ENCODE data around the gene NUAK2.
"Not testable (repeated sequence)": the region's sequence is repeated elsewhere in the genome, so short reads cannot be mapped to it uniquely, and the experiment has no call there.

The NUAK2 gene

GRCh38 chr1:205284420-205285144, 37.0 kb downstream of the NUAK2 start:
- Histone ChIP-seq H3K27me3 (ENCODE audit: control insufficient read depth, insufficient read depth, low read length) (no peaks in the 10 kb centered on the region), H3K36me3 (ENCODE audit: control insufficient read depth, insufficient read depth, low read length) (no peaks in the 10 kb centered on the region), H3K9me3 (ENCODE audit: control insufficient read depth, low read length) (no peaks in the 10 kb centered on the region), H3K4me2 (ENCODE audit: low read length) (no peak overlapping the region), H3K4me1 (no peaks in the 10 kb centered on the region), H2AFZ (peak overlapping the region; percentile 64), H3K4me3 (ENCODE audit: low read depth, low read length) (no peak overlapping the region), H3K27ac (peak overlapping the region; percentile 65), H3K9ac (no peak overlapping the region), H3K79me2 (no peaks in the 10 kb centered on the region)
- TF ChIP-seq, protein P1, sequence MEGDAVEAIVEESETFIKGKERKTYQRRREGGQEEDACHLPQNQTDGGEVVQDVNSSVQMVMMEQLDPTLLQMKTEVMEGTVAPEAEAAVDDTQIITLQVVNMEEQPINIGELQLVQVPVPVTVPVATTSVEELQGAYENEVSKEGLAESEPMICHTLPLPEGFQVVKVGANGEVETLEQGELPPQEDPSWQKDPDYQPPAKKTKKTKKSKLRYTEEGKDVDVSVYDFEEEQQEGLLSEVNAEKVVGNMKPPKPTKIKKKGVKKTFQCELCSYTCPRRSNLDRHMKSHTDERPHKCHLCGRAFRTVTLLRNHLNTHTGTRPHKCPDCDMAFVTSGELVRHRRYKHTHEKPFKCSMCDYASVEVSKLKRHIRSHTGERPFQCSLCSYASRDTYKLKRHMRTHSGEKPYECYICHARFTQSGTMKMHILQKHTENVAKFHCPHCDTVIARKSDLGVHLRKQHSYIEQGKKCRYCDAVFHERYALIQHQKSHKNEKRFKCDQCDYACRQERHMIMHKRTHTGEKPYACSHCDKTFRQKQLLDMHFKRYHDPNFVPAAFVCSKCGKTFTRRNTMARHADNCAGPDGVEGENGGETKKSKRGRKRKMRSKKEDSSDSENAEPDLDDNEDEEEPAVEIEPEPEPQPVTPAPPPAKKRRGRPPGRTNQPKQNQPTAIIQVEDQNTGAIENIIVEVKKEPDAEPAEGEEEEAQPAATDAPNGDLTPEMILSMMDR (IDR thresholded peaks at IDR 0.05): no peak

GRCh38 chr1:205283270-205284147, 38.0 kb downstream of the NUAK2 start:
- Histone ChIP-seq H3K36me3 (ENCODE audit: control insufficient read depth, insufficient read depth, low read length) (no peaks in the 10 kb centered on the region), H3K4me3 (ENCODE audit: low read depth, low read length) (no peak overlapping the region), H2AFZ (peak overlapping the region; percentile 28), H3K4me2 (ENCODE audit: low read length) (no peak overlapping the region), H3K79me2 (no peaks in the 10 kb centered on the region), H3K27ac (peak overlapping the region; percentile 65), H3K27me3 (ENCODE audit: control insufficient read depth, insufficient read depth, low read length) (no peaks in the 10 kb centered on the region), H3K9ac (no peak overlapping the region), H3K4me1 (no peaks in the 10 kb centered on the region), H3K9me3 (ENCODE audit: control insufficient read depth, low read length) (no peaks in the 10 kb centered on the region)
- TF ChIP-seq, protein P1 (IDR thresholded peaks at IDR 0.05): no peak

DNA sequence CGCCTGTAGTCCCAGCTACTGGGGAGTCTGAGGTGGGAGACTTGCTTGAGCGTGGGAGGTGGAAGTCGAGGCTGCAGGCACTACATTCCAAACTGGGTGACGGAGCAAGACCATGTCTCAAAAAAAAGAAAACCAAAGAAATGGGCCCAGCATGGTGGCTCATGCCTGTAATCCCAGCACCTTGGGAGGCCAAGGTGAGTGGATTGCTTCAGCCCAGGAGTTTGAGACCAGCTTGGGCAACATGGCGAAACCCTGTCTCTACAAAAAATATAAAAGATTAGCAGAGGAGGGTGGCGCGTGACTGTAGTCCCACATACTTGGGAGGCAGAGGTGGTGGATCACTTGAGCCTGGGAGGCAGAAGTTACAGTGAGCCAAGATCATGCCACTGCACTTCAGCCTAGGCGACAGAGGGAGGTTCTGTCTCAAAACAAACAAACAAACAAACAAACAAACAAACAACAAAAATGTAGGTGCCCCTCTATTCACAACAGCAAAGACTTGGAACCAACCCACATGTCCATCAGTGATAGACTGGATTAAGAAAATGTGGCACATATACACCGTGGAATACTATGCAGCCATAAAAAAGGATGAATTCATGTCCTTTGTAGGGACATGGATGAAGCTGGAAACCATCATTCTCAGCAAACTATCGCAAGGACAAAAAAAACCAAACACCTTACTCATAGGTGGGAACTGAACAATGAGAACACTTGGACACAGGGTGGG, 40.7 kb downstream of the NUAK2 start:
- H3K9me3 ChIP-seq (ENCODE audit: control insufficient read depth, low read length); H3K4me3 ChIP-seq (ENCODE audit: low read depth, low read length); H3K36me3 ChIP-seq (ENCODE audit: control insufficient read depth, insufficient read depth, low read length); H3K27ac ChIP-seq; H3K4me1 ChIP-seq; H2AFZ ChIP-seq; H3K4me2 ChIP-seq (ENCODE audit: low read length); H3K27me3 ChIP-seq (ENCODE audit: control insufficient read depth, insufficient read depth, low read length); H3K9ac ChIP-seq; H3K79me2 ChIP-seq: not testable (repeated sequence)

DNA sequence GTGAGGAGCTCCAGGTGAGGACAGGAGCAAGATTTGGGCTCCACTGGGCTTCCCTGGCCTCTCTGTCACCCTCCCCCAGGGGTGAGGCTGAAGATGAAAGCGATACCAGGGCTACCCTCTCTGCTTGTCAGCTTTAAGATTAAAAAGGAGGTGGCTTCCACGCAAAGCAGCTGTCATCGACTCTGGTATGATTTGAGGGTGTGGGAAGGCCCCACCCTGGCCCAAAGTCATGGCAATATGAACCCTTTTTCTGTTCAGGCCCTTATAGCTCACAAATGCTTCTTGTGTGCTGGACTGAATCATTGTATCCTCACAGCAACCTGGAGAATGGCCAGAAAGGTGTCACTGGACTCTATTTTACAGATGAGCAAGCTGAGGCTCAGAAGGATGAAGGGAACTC, 41.6 kb downstream of the NUAK2 start:
- no peak overlapping the region for H3K9ac ChIP-seq
- H3K9me3 ChIP-seq (ENCODE audit: control insufficient read depth, low read length): no peaks in the 10 kb centered on the region
- H3K27me3 ChIP-seq (ENCODE audit: control insufficient read depth, insufficient read depth, low read length): no peaks in the 10 kb centered on the region
- no peak overlapping the region for H2AFZ ChIP-seq
- H3K27ac ChIP-seq: no peak overlapping the region
- no peak overlapping the region for H3K4me3 ChIP-seq (ENCODE audit: low read depth, low read length)
- H3K4me1 ChIP-seq: no peaks in the 10 kb centered on the region
- no peaks in the 10 kb centered on the region for H3K79me2 ChIP-seq
- no peak overlapping the region for H3K4me2 ChIP-seq (ENCODE audit: low read length)
- TF ChIP-seq, protein P1 (IDR thresholded peaks at IDR 0.05): no peak
- H3K36me3 ChIP-seq (ENCODE audit: control insufficient read depth, insufficient read depth, low read length): no peaks in the 10 kb centered on the region

DNA sequence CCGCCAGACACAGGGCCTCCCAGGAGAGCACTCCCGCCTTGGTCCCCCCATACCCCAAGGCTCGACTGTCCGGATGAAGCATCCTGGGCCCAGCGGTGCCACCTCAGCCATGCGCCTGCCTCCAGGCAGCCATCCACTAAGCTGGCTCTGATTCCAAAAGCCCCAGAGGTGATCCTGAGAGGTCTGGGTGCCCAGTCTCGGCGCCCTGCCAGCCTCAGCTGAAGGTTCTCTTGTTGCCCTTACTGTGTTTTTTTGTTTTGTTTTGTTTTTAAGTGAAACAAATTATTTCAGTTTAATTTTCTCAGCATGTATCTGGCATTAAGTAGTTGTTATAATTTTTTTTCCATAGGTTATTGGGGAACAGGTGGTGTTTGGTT, 44.9 kb downstream of the NUAK2 start:
- no peak overlapping the region for H2AFZ ChIP-seq
- no peak overlapping the region for H3K27ac ChIP-seq
- TF ChIP-seq, protein P1 (IDR thresholded peaks at IDR 0.05): no peak
- H3K9ac ChIP-seq: no peak overlapping the region
- H3K4me3 ChIP-seq (ENCODE audit: low read depth, low read length): no peak overlapping the region
- H3K9me3 ChIP-seq (ENCODE audit: control insufficient read depth, low read length): no peaks in the 10 kb centered on the region
- H3K27me3 ChIP-seq (ENCODE audit: control insufficient read depth, insufficient read depth, low read length): no peaks in the 10 kb centered on the region
- no peak overlapping the region for H3K4me2 ChIP-seq (ENCODE audit: low read length)
- no peaks in the 10 kb centered on the region for H3K36me3 ChIP-seq (ENCODE audit: control insufficient read depth, insufficient read depth, low read length)
- no peaks in the 10 kb centered on the region for H3K79me2 ChIP-seq
- peaks cover 6% of the 10 kb centered on the region for H3K4me1 ChIP-seq

Data from parathyroid adenoma (tissue), 2 donors.